Endothelial cell of umbilical vein (primary cell): ENCODE results near the gene PRXL2A. TPM values are rescaled to one million over a fixed set of nuclear protein-coding genes. Genes with fewer than 3 reads are reported as not detected.

Experiments
- BruUV-seq: library from RNA; stranded (reverse); fragments of 400-500 nt; replicated peaks from 2 replicates; lab custom pipeline; 2021; lab: Mats Ljungman, UMichigan
- CTCF ChIA-PET: fragments of 300-600, 350-600 bp; sonication (Branson Sonifier 250); formaldehyde crosslinking; loops from one replicate; lab custom pipeline; 2021; ENCODE audit warnings: antibody characterized with exemption, inconsistent platforms; lab: Charles Lee
- POLR2A ChIA-PET: fragments of 300-600, 350-600 bp; sonication (Branson Sonifier 250); formaldehyde crosslinking; loops from one replicate; lab custom pipeline; 2021; ENCODE audit warnings: antibody characterized with exemption, inconsistent platforms; lab: Charles Lee
- DNase-seq: peaks from one replicate; pipeline ENCODE4 v3.0.0-alpha.2; 2011; ENCODE audit warnings: low read depth, low spot score
- FAIRE-seq: peaks from 2 replicates; lab custom pipeline; 2011; peaks lifted over from hg19 to GRCh38; lab: Jason Lieb, UNC
- H2AFZ ChIP-seq: 2 replicates; pipeline ENCODE4 v1.6.0; 2012; ENCODE audit warnings: low read depth, low read length, control low read depth, inconsistent platforms
- H3K27ac ChIP-seq: 2 replicates; pipeline ENCODE4 v1.5.1; 2011; ENCODE audit warnings: low read depth, mild to moderate bottlenecking, control low read depth, low read length, moderate library complexity; ENCODE audit not compliant: insufficient read depth
- H3K27me3 ChIP-seq, 2 experiments: 2 replicates each; pipeline versions ENCODE4 v1.6.0 to v1.6.1; 2011; ENCODE audit warnings: low read length in 2 of 2, mixed read lengths in 1 of 2; ENCODE audit not compliant: control insufficient read depth in 2 of 2, insufficient read depth in 2 of 2
- H3K36me3 ChIP-seq, 2 experiments: 2 replicates in 1 of 2; 3 replicates in 1 of 2; pipeline ENCODE4 v1.5.1; 2011; ENCODE audit warnings: low read length in 2 of 2, mild to moderate bottlenecking in 1 of 2, moderate library complexity in 1 of 2; ENCODE audit not compliant: control insufficient read depth in 2 of 2, insufficient read depth in 2 of 2; ENCODE audit errors: extremely low read depth in 1 of 2
- H3K4me1 ChIP-seq: 3 replicates; pipeline ENCODE4 v1.5.1; 2011; ENCODE audit warnings: mild to moderate bottlenecking, low read length; ENCODE audit not compliant: control insufficient read depth, insufficient read depth; ENCODE audit errors: extremely low read depth
- H3K4me2 ChIP-seq: 2 replicates; pipeline ENCODE4 v1.6.1; 2011; ENCODE audit warnings: low read length, control low read depth, mixed read lengths; ENCODE audit not compliant: insufficient read depth
- H3K4me3 ChIP-seq, 3 experiments: fragments of 200-600 bp in 1 of 3; sonication (generic), shearing (Covaris generic) in 1 of 3; replicated peaks in 1 of 3; 2 replicates each; pipeline ENCODE4 v1.5.1; 2011 to 2016; ENCODE audit warnings: control low read depth in 3 of 3, low read length in 3 of 3, mild to moderate bottlenecking in 2 of 3, inconsistent platforms in 1 of 3, low read depth in 1 of 3, moderate library complexity in 1 of 3; ENCODE audit not compliant: insufficient read depth in 1 of 3
- H3K79me2 ChIP-seq: 2 replicates; pipeline ENCODE4 v1.6.0; 2012; ENCODE audit warnings: low read length, inconsistent platforms; ENCODE audit not compliant: control insufficient read depth, insufficient read depth
- H3K9ac ChIP-seq: replicated peaks from 2 replicates; pipeline ENCODE3; 2011; ENCODE audit warnings: low read length, control low read depth; ENCODE audit not compliant: insufficient read depth; ENCODE audit errors: extremely low read depth
- H3K9me1 ChIP-seq: replicated peaks from 3 replicates; pipeline ENCODE4 v1.6.0; 2011; ENCODE audit warnings: mild to moderate bottlenecking, low read length; ENCODE audit not compliant: control insufficient read depth, insufficient read depth; ENCODE audit errors: extremely low read depth
- H3K9me3 ChIP-seq: replicated peaks from 2 replicates; pipeline ENCODE4 v1.5.1; 2012; ENCODE audit warnings: low read length, inconsistent platforms; ENCODE audit not compliant: control insufficient read depth, insufficient read depth
- H4K20me1 ChIP-seq: replicated peaks from 2 replicates; pipeline ENCODE3; 2011; ENCODE audit warnings: mild to moderate bottlenecking, low read length; ENCODE audit not compliant: control insufficient read depth, insufficient read depth; ENCODE audit errors: extremely low read depth
- CTCF ChIP-seq, 2 donors: IDR thresholded peaks; 1 replicate in 1 of 2; 2 replicates in 1 of 2; pipeline ENCODE4 v1.5.1; 2011; ENCODE audit warnings: low read length in 2 of 2, mild to moderate bottlenecking in 2 of 2, moderate library complexity in 2 of 2, control low read depth in 1 of 2, inconsistent platforms in 1 of 2, low read depth in 1 of 2; ENCODE audit not compliant: insufficient read depth in 1 of 2; ENCODE audit errors: extremely low read depth in 1 of 2
- GATA2 ChIP-seq: IDR thresholded peaks from 2 replicates; pipeline ENCODE4 v1.7.0; 2011; ENCODE audit warnings: low read depth, mild to moderate bottlenecking, moderate library complexity, mixed read lengths, low read length; ENCODE audit not compliant: insufficient read length, insufficient read depth
- POLR2A ChIP-seq: IDR thresholded peaks from 2 replicates; pipeline ENCODE4 v1.6.1; 2012; ENCODE audit warnings: low read depth, mild to moderate bottlenecking, control low read depth, low read length
- dilution Hi-C: fragments of 300-500 bp; cut with MboI; formaldehyde crosslinking; loops from one replicate; pipeline ENCODE4 v1.15.0; 2019; ENCODE audit warnings: low sequenced_read_pairs; ENCODE audit not compliant: extremely low pct_ligation_motif_present
- intact Hi-C: fragments of 100-400 bp; cut with micrococcal nuclease; formaldehyde crosslinking; loops from one replicate; pipeline ENCODE4 v1.10.0; 2022
- polyA plus RNA-seq, 4 experiments: library from polyadenylated mRNA; depleted of rRNA in 3 of 4; stranded (reverse) in 3 of 4; unstranded in 1 of 4; fragments of >200 nt; gene quantifications; 2 replicates each; pipeline versions ENCODE4 v1.2.1 to v1.2.3, GENCODE V29; 2011 to 2012; ENCODE audit warnings: missing spikeins in 1 of 4
- total RNA-seq: library from RNA; stranded (reverse); gene quantifications from 2 replicates; pipeline ENCODE4 v1.2.3, GENCODE V29; 2021

Gene PRXL2A
- total and polyA plus RNA-seq, 2 donors (not counting 3 experiments of a cell fraction or from before 2014, with no cell fraction given): 113 to 321 TPM

GRCh38 chr10:80414142-80414895 lies 6.0 kb downstream of the PRXL2A start:
- TF ChIP-seq POLR2A (peak; percentile 28), GATA2 (peak; percentile 65), CTCF (IDR thresholded peaks at IDR 0.05; ENCODE audit: extremely low read depth in 1 of 2, insufficient read depth in 1 of 2, low read depth in 1 of 2, low read length in 2 of 2) (no peak)
- peaks cover 80% of the 10 kb centered on the region for H3K79me2 ChIP-seq
- no peaks in the 10 kb centered on the region for H3K27me3 ChIP-seq
- no peaks in the 10 kb centered on the region for H3K9me3 ChIP-seq
- H3K9me1 ChIP-seq: no peaks in the 10 kb centered on the region
- peaks cover 75% of the 10 kb centered on the region for H3K4me1 ChIP-seq
- no peaks in the 10 kb centered on the region for H4K20me1 ChIP-seq
- H3K36me3 ChIP-seq: peaks cover 3 to 4% of the 10 kb centered on the region in 2 experiments
- dilution Hi-C loops: no loop called here
- BruUV-seq: TSS peak; percentile 18
- peak overlapping the region; percentile 11 to 47 (median 29) for H3K4me3 ChIP-seq
- peak overlapping the region; percentile 70 for H3K4me2 ChIP-seq
- POLR2A ChIA-PET: no interaction called here
- intact Hi-C loops: loop anchor here (5.0 kb wide), 1 partner anchor 212 kb away; no protein-coding TSS in a partner anchor
- no peak overlapping the region for H2AFZ ChIP-seq
- peak overlapping the region; percentile 76 for H3K9ac ChIP-seq
- peak overlapping the region; percentile 93 for H3K27ac ChIP-seq
- CTCF ChIA-PET: interaction anchor here (1.2 to 3.3 kb wide), 8 partner anchors 26 to 249 kb away, joined by 5 to 29 read pairs (median 8); no protein-coding TSS in a partner anchor
- DNase-seq (peak; percentile 87), FAIRE-seq (peak; percentile 67)
